Subcutaneous abdominal adipose tissue (tissue), 5 donors: ENCODE data around the gene CKAP2L.
A peak's percentile ranks its signal among the peaks of the same experiment; 100 is the strongest.

ENCODE experiments used
- H3K27ac ChIP-seq: one replicate; pipeline ENCODE4 v1.7.0; 2013; ENCODE audit warnings: low read depth, mild to moderate bottlenecking, inconsistent platforms, low read length, moderate library complexity
- H3K27me3 ChIP-seq, 5 donors: one replicate each; pipeline ENCODE4 v1.7.0; 2013; ENCODE audit warnings: low read length in 5 of 5, inconsistent platforms in 1 of 5; ENCODE audit not compliant: control insufficient read depth in 5 of 5, insufficient read depth in 4 of 5
- H3K36me3 ChIP-seq, 5 donors: one replicate each; pipeline ENCODE4 v1.7.0; 2013; ENCODE audit warnings: low read length in 5 of 5; ENCODE audit not compliant: control insufficient read depth in 5 of 5, insufficient read depth in 5 of 5
- H3K4me1 ChIP-seq, 5 donors: one replicate each; pipeline ENCODE4 v1.7.0; 2013; ENCODE audit warnings: low read length in 5 of 5, mild to moderate bottlenecking in 3 of 5, moderate library complexity in 1 of 5; ENCODE audit not compliant: control insufficient read depth in 5 of 5, insufficient read depth in 5 of 5
- H3K4me3 ChIP-seq, 5 donors: one replicate each; pipeline ENCODE4 v1.7.0; 2013; ENCODE audit warnings: low read length in 5 of 5, low read depth in 1 of 5
- H3K9ac ChIP-seq, 5 donors: one replicate each; pipeline ENCODE4 v1.7.0; 2013; ENCODE audit warnings: low read length in 5 of 5, mild to moderate bottlenecking in 4 of 5, moderate library complexity in 3 of 5
- H3K9me3 ChIP-seq, 5 donors: one replicate each; pipeline ENCODE4 v1.7.0; 2013; ENCODE audit warnings: low read length in 5 of 5; ENCODE audit not compliant: control insufficient read depth in 5 of 5
- donor health status: healthy.
- donor health status: healthy.
- donor health status: healthy.
- donor health status: healthy.
- donor health status: healthy.

The CKAP2L gene

DNA sequence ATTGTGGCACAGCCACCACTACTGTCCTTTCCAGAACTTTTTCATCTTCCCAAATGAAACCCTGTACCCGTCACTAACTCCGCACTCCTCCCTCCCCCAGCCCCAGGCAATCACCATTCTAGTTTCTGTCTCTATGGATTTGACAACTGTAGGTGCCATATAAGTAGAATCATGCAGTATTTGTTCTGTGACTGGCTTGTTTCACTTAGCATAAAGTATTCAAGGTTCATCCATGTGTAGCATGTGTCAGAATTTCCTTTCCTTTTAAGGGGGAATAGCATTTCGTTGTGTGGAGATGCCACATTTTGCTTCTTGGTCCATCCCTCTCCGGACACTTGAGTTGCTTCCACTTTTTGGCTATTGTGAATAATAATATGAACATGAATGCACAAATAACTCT is 842 bp upstream of the CKAP2L start:
- Histone ChIP-seq H3K9me3 (no peaks in the 10 kb centered on the region), H3K36me3 (no peaks in the 10 kb centered on the region), H3K9ac (peak overlapping the region in 4 of 5 donors; percentile 57 to 75 (median 72)), H3K4me3 (peak overlapping the region; percentile 70 to 87 (median 76)), H3K27ac (no peak overlapping the region), H3K4me1 (peaks cover 0 to 24% (median 16%) of the 10 kb centered on the region in 5 donors), H3K27me3 (no peaks in the 10 kb centered on the region)

DNA sequence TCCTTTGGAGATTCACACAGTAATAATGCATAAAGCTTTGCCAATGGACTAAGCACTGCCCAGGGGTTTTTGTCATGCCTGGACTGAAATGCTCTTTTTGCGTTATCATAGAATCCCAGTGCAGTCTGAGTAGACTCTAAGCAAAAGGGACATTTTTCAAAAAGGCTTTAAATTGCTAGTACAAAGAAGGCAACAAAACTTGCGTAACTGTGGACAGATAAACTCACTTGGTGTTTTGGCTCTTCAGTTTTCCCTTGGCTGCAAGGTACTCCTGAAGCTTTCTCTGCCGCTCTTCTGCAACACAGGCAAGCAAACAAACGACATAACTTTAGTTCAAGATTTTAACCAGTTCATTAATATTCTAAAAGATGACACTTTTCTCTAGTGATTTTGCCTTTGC is 2.1 kb downstream of the CKAP2L start:
- Histone ChIP-seq H3K4me3 (no peak overlapping the region), H3K27me3 (no peaks in the 10 kb centered on the region), H3K36me3 (no peaks in the 10 kb centered on the region), H3K9me3 (no peaks in the 10 kb centered on the region), H3K4me1 (peaks cover 0 to 19% (median 14%) of the 10 kb centered on the region in 5 donors), H3K27ac (no peak overlapping the region), H3K9ac (no peak overlapping the region)

DNA sequence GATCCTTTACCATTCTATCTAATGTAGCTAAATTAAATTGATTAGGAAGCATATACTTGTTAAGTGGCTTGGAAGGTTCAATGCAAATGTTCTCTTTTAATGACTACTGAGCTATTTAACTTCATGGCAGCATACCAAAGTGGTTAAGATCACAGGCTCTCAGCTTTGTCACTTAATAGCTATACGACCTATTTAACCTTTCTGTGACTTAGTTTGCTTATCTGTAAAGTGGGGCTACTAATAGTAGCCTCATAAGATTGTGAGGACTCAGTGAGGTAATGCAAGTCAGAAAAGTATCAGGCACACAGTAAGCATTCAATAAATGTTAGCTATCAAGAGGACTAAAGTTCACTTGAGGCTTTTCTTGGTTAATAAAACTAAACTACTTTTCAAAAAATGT is 4.3 kb downstream of the CKAP2L start:
- Histone ChIP-seq H3K9me3 (no peaks in the 10 kb centered on the region), H3K27ac (no peak overlapping the region), H3K9ac (no peak overlapping the region), H3K4me1 (peaks cover 0 to 17% (median 12%) of the 10 kb centered on the region in 5 donors), H3K27me3 (no peaks in the 10 kb centered on the region), H3K36me3 (no peaks in the 10 kb centered on the region), H3K4me3 (no peak overlapping the region)

DNA sequence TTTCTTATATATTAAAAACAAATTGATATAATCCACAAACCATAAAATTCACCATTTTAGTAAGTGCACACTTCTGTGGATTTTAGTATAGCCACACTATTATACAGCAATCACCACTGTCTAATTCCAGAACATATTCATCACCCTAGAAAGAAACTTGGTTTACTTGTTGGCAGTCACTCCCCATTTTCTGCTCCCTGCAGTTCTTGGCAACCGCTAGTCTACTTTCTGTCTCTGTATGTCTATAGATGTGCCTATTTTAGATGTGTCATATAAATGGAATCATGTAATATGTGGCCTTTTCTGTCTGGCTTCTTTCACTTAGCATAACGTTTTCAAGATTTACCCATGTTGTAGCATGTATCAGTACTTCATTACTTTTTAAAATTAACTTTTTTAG is 5.7 kb downstream of the CKAP2L start:
- no peak overlapping the region for H3K9ac ChIP-seq
- H3K27ac ChIP-seq = no peak overlapping the region
- no peaks in the 10 kb centered on the region for H3K36me3 ChIP-seq
- peaks cover 0 to 4% (median under 1%) of the 10 kb centered on the region in 5 donors for H3K4me1 ChIP-seq
- H3K27me3 ChIP-seq = no peaks in the 10 kb centered on the region
- no peaks in the 10 kb centered on the region for H3K9me3 ChIP-seq
- H3K4me3 ChIP-seq = no peak overlapping the region

DNA sequence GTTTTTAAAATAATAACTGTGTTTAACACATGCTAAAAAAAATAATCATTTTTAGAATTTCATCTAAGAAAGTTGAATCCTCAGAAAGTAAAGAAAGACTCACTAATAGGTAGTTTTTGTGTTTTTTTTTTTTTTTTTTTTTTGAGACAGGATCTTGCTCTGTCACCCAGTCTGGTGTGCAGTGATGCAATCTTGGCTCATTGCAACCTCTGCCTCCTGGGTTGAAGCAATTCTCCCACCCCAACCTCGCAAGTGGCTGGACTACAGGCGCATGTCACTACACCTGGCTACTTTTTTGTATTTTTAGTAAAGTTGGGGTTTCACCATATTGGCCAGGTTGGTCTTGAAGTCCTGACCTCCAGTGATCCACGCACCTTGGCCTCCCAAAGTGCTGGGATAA is 7.1 kb downstream of the CKAP2L start:
- no peaks in the 10 kb centered on the region for H3K36me3 ChIP-seq
- no peak overlapping the region for H3K9ac ChIP-seq
- no peaks in the 10 kb centered on the region for H3K9me3 ChIP-seq
- H3K27me3 ChIP-seq = no peaks in the 10 kb centered on the region
- no peak overlapping the region for H3K27ac ChIP-seq
- peaks cover 0 to 3% (median 0%) of the 10 kb centered on the region in 5 donors for H3K4me1 ChIP-seq
- no peak overlapping the region for H3K4me3 ChIP-seq

DNA sequence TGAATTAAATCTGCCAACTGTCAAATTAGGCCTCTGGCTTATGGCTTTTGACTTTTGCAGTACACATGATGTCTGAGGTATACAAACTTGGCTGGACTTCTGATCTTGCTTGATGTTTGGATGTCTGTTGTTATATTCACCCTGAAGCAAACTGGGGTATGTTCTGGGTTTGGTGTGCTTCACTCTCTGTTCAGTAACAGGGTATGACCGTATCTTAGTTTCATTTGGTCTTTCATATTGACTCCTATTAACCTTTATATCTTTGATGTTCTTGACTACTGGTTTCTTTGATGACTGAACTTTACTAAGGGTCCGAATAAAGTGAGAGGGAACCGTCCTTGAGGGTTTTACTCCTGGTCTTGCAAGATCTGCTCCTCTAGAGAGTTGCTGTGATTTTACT is 8.2 kb downstream of the CKAP2L start:
- Histone ChIP-seq H3K9ac (no peak overlapping the region), H3K27me3 (no peaks in the 10 kb centered on the region), H3K36me3 (no peaks in the 10 kb centered on the region), H3K4me3 (no peak overlapping the region), H3K9me3 (no peaks in the 10 kb centered on the region), H3K4me1 (peaks cover 0 to 3% (median 0%) of the 10 kb centered on the region in 5 donors), H3K27ac (no peak overlapping the region)

DNA sequence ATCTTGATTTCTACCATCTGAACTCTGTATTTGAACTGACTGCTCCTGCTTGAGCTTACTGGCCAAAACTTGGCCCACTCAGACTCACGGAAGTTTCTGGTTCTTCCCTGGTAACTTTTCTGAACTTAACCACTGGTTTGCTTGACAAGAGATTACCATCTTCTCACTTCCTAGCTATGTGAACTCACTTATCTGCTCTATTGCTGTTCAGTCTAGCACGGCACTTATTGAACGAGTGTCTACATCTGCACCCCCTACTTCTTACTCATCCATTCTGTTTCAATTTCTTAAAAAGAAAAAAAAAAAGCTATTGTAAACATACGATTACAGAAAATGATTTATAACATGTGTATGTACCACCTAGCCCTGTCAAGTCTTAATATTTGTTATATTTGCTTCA is 9.0 kb downstream of the CKAP2L start:
- Histone ChIP-seq H3K4me3 (no peak overlapping the region), H3K4me1 (peaks cover 0 to 3% (median 0%) of the 10 kb centered on the region in 5 donors), H3K36me3 (no peaks in the 10 kb centered on the region), H3K27ac (no peak overlapping the region), H3K9ac (no peak overlapping the region), H3K9me3 (no peaks in the 10 kb centered on the region), H3K27me3 (no peaks in the 10 kb centered on the region)

DNA sequence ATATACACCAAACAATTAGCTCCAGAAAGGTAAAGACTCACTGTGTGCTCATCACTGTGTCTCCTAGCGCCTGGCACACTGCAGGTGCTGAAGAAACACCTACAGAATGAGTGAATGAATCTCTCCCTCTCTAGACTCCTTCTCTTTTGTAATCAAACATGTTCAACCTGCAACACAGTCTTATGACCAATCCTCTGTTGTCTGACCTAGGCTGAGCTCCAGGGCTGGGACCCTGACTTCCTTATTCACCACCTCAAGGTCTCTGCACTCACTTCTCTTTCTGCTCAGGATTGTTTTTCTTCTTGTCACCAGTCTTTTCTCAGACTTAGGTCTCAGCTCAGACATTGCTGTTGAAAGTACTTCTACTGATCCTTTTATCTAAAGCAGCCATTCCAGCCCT is 9.8 kb downstream of the CKAP2L start:
- no peak overlapping the region for H3K9ac ChIP-seq
- H3K27ac ChIP-seq = no peak overlapping the region
- H3K36me3 ChIP-seq = no peaks in the 10 kb centered on the region
- H3K27me3 ChIP-seq = no peaks in the 10 kb centered on the region
- H3K9me3 ChIP-seq = no peaks in the 10 kb centered on the region
- H3K4me1 ChIP-seq = peaks cover 0 to 3% (median 0%) of the 10 kb centered on the region in 5 donors
- no peak overlapping the region for H3K4me3 ChIP-seq

DNA sequence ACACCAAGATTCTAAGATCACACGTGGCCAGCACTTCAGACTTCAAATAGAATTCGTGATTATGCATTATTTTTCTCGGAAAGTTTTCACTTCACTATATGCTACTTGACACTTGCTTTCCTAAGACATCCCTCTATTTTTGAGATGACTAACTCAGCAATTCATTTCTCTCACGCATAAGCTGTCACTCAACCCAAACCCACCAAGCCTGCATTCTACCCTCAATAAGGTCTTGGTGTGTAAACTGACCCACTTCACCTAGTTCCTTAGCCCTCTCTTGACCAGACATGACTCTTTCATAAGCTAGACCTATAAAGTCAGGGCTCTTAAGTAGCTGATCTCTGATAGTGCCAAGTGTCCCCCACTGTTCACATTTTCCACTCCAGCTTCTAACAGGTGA is 11.7 kb downstream of the CKAP2L start:
- peaks cover 0 to 3% (median 0%) of the 10 kb centered on the region in 5 donors for H3K4me1 ChIP-seq
- H3K36me3 ChIP-seq = no peaks in the 10 kb centered on the region
- H3K27me3 ChIP-seq = no peaks in the 10 kb centered on the region
- no peaks in the 10 kb centered on the region for H3K9me3 ChIP-seq
- H3K27ac ChIP-seq = no peak overlapping the region
- H3K9ac ChIP-seq = no peak overlapping the region
- H3K4me3 ChIP-seq = no peak overlapping the region

DNA sequence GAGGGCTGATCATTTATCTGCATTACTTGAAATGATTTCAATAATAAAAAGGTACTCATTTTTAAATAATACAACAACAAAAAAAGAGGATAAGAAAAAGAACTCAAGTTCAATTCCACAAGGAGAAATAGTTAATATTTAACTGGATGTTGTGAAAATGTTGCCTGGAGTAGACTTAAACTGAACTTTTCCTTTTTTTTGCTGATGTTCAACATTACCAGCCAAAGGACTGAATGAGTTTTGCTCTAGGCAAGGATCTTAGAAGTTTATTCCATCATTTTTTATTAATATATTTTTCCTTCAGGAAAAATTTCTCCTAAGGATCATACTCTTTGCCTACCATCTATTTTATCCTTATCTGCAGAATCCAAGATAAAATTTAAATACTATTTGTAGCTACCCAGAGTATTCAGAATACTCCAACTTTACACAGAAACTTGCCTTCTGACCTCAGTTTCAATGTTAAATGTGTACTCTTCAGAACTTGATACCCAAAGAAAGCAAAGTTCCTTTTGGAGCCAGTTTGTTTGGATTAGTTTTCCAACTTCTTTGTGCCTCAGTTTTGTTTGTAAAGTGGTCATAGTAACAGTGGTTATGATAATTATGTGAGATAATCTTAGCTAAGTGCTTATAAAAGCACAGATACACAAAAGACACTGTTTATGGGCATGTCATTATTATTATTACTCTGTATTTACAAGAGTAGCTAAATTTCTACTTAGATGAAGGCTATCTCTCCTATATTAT is 12.8 kb downstream of the CKAP2L start:
- H3K27me3 ChIP-seq = no peaks in the 10 kb centered on the region
- no peak overlapping the region for H3K27ac ChIP-seq
- no peaks in the 10 kb centered on the region for H3K36me3 ChIP-seq
- H3K9me3 ChIP-seq = no peaks in the 10 kb centered on the region
- H3K4me1 ChIP-seq = no peaks in the 10 kb centered on the region
- peak overlapping the region in 1 of 5 donors; percentile 24 for H3K9ac ChIP-seq
- H3K4me3 ChIP-seq = no peak overlapping the region
